Chondrocyte (in vitro differentiated cells): ENCODE measurements around the gene DEFB124. TPM values are rescaled to one million over a fixed set of nuclear protein-coding genes. Genes with fewer than 3 reads are reported as not detected.

Experiments used
- DNase-seq: peaks from one replicate; pipeline ENCODE4 v3.0.0; 2021; ENCODE audit warnings: mixed read lengths, low spot score
- H3K27ac Mint-ChIP-seq: one replicate; pipeline ENCODE4 v1.8.0; 2021; ENCODE audit warnings: mild to moderate bottlenecking, moderate library complexity, mixed read lengths; ENCODE audit not compliant: unreplicated experiment
- H3K27me3 Mint-ChIP-seq: 2 replicates; pipeline ENCODE4 v1.8.0; 2021; ENCODE audit warnings: low read depth, mixed read lengths
- H3K36me3 Mint-ChIP-seq: 2 replicates; pipeline ENCODE4 v1.8.0; 2021; ENCODE audit warnings: low read depth, mixed read lengths
- H3K4me1 Mint-ChIP-seq: 2 replicates; pipeline ENCODE4 v1.8.0; 2021; ENCODE audit warnings: low read depth, mild to moderate bottlenecking, mixed read lengths
- H3K4me3 Mint-ChIP-seq: one replicate; pipeline ENCODE4 v1.8.0; 2021; ENCODE audit warnings: mild to moderate bottlenecking, moderate library complexity, mixed read lengths; ENCODE audit not compliant: unreplicated experiment
- H3K9me3 Mint-ChIP-seq: 2 replicates; pipeline ENCODE4 v1.8.0; 2021; ENCODE audit warnings: low read depth, mixed read lengths
- total RNA-seq: library from RNA; stranded (reverse); gene quantifications from 3 replicates; pipeline ENCODE4 v1.2.1, GENCODE V29; 2021
- TF ChIP-seq, protein P1 (sequence below): fragments of 200-600 bp; sonication (generic); IDR thresholded peaks from 2 replicates; pipeline ENCODE4 v1.5.0; 2021; ENCODE audit warnings: antibody characterized with exemption, mild to moderate bottlenecking, moderate library complexity

The DEFB124 gene
- total RNA-seq, 1 donor from 2014 or later: not detected

DNA sequence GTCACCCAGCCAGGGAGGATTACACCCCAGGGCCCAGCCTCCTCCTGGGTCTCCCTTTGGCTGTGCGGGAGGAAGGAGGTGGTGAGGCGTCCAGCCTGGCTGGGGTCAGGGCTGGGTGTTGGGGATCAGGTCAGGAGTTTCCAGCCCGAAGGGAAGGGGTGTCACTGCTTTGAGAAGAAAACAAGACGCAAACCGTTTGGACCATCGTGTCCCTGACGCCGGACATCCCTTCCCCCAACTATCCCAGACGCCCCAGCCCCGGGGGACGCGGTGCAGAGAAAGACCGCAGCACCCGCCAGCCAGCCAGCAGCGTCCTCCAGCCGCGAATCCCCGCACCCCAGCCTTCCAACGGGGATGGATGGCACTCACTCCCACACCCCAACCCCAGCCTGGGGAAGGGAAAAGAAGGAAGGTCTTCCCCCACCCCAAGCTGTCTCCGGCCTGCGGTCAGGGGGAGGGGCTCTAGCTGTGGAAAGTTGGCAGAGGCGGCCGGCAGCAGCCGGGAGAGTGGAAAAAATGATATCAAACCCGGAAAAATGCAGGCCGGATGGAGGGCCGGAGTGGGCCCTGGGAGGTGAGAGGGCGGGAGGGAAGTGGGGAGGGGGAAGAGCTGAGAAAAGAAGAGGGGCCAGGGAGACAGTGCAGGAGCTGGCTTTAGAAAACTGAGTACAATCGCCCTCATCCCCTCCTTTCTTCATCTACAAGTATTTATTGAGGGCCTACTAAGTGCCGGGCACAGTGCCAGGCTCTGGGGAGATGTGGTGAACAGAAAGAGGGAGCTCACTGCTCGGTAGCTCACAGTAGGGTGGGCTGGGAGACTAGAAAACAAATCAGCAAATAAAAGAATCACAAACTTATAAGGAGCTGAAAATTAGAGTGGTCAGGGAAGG, 10.8 kb upstream of the DEFB124 start:
- no peak overlapping the region for H3K27ac Mint-ChIP-seq
- H3K27me3 Mint-ChIP-seq: peaks cover 56% of the 10 kb centered on the region
- no peak overlapping the region for H3K4me3 Mint-ChIP-seq
- no peak for DNase-seq
- TF ChIP-seq, protein P1, sequence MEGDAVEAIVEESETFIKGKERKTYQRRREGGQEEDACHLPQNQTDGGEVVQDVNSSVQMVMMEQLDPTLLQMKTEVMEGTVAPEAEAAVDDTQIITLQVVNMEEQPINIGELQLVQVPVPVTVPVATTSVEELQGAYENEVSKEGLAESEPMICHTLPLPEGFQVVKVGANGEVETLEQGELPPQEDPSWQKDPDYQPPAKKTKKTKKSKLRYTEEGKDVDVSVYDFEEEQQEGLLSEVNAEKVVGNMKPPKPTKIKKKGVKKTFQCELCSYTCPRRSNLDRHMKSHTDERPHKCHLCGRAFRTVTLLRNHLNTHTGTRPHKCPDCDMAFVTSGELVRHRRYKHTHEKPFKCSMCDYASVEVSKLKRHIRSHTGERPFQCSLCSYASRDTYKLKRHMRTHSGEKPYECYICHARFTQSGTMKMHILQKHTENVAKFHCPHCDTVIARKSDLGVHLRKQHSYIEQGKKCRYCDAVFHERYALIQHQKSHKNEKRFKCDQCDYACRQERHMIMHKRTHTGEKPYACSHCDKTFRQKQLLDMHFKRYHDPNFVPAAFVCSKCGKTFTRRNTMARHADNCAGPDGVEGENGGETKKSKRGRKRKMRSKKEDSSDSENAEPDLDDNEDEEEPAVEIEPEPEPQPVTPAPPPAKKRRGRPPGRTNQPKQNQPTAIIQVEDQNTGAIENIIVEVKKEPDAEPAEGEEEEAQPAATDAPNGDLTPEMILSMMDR: no peak
- no peaks in the 10 kb centered on the region for H3K4me1 Mint-ChIP-seq
- H3K9me3 Mint-ChIP-seq: no peaks in the 10 kb centered on the region
- no peaks in the 10 kb centered on the region for H3K36me3 Mint-ChIP-seq

DNA sequence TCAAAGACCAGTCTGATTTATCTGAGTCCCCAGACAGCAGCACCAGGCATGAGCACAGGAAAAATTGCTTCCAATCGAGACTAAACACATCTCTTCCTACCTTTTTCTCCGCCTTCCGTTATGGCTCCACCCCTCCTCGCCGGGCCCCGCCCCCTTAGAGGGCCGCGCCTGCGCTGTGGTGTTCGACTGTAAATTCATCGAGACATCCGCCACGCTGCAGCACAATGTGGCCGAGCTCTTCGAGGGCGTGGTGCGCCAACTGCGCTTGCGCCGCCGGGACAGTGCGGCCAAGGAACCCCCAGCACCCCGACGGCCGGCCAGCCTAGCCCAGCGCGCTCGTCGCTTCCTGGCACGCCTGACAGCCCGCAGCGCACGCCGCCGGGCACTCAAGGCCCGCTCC, 9.1 kb upstream of the DEFB124 start:
- no peak overlapping the region for H3K4me3 Mint-ChIP-seq
- no peak for DNase-seq
- no peaks in the 10 kb centered on the region for H3K4me1 Mint-ChIP-seq
- H3K27ac Mint-ChIP-seq: no peak overlapping the region
- H3K36me3 Mint-ChIP-seq: no peaks in the 10 kb centered on the region
- H3K27me3 Mint-ChIP-seq: peaks cover 42% of the 10 kb centered on the region
- H3K9me3 Mint-ChIP-seq: no peaks in the 10 kb centered on the region
- TF ChIP-seq, protein P1: no peak

DNA sequence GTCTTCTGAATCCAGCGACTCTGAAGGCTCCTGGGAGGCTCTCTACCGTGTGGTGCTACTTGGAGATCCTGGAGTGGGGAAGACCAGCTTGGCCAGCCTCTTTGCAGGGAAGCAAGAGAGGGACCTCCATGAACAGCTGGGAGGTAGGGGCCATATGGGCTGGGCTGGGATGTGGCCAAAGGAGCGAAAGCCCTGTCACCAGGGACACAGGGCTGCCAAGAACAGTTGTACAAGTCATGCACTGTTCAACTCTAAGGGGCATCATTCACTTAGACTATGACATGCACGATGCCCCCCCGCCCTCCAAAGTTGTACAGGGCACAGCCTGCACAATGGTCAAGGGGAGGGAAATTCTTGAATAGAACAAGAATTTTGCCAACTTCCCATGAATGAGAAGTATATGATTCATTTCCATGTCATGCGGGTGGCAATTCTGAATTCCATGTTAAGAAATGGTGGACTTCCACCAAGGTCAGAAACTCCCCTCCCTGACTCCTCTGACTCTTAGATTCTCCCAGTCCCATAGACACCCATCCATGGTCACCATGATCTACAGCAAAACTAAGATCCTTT, 1.8 kb upstream of the DEFB124 start:
- no peak for DNase-seq
- no peaks in the 10 kb centered on the region for H3K36me3 Mint-ChIP-seq
- H3K27me3 Mint-ChIP-seq: peaks cover 27% of the 10 kb centered on the region
- TF ChIP-seq, protein P1: no peak
- no peaks in the 10 kb centered on the region for H3K4me1 Mint-ChIP-seq
- no peaks in the 10 kb centered on the region for H3K9me3 Mint-ChIP-seq
- H3K27ac Mint-ChIP-seq: no peak overlapping the region
- no peak overlapping the region for H3K4me3 Mint-ChIP-seq

- Mint-ChIP-seq H3K36me3 (no peaks in the 10 kb centered on the region), H3K27ac (no peak overlapping the region), H3K27me3 (peaks cover 24% of the 10 kb centered on the region)
Measured at GRCh38 chr20:31476294-31476585, 1.3 kb upstream of the DEFB124 start.

More at GRCh38 chr20:31476294-31476585, 1.3 kb upstream of the DEFB124 start:
- DNase-seq: no peak
- Mint-ChIP-seq H3K4me3 (no peak overlapping the region), H3K9me3 (no peaks in the 10 kb centered on the region), H3K4me1 (no peaks in the 10 kb centered on the region)
- TF ChIP-seq, protein P1: no peak
